ENCODE measurements around the gene NLRC5. TPM values are rescaled to one million over a fixed set of nuclear protein-coding genes. Genes with fewer than 3 reads are reported as not detected.

The NLRC5 gene
- total RNA-seq, 1 experiment from 2014 or later: 29.7 TPM

- no peak for DNase-seq
- no TSS peak for BruUV-seq (replicated peaks)
- TF ChIP-seq CTCF (conservative IDR thresholded peaks at IDR 0.05) (no peak), EZH2 (IDR thresholded peaks at IDR 0.05; ENCODE audit: low read depth) (no peak)
- intact Hi-C loops (cut with micrococcal nuclease; ENCODE audit: unreplicated experiment): no loop called here
- Histone ChIP-seq H3K27me3 (ENCODE audit: insufficient read depth, low read depth) (no peaks in the 10 kb centered on the region), H3K4me1 (replicated peaks; ENCODE audit: insufficient read depth) (peaks cover 11% of the 10 kb centered on the region), H4K20me1 (ENCODE audit: insufficient read depth) (no peaks in the 10 kb centered on the region), H3K4me2 (no peak overlapping the region), H3K36me3 (ENCODE audit: low read depth) (no peaks in the 10 kb centered on the region; the same call in 1 of the 2 replicates), H3K27ac (no peak overlapping the region), H3F3A (ENCODE audit: insufficient read depth, low read depth) (no peaks in the 10 kb centered on the region), H2AFZ (no peak overlapping the region), H3K9me2 (ENCODE audit: insufficient read depth) (no peaks in the 10 kb centered on the region), H3K9me3 (ENCODE audit: insufficient read depth, low read depth) (no peaks in the 10 kb centered on the region), H3K79me2 (ENCODE audit: low read depth) (no peaks in the 10 kb centered on the region), H3K4me3 (no peak overlapping the region)
- CTCF ChIA-PET: interaction anchor here (0.5 kb wide), 1 partner anchor 231 kb away, joined by 14 read pairs; no protein-coding TSS in a partner anchor
- POLR2A ChIA-PET (ENCODE audit: unreplicated experiment): no interaction called here
Measured at GRCh38 chr16:57024894-57025680, 35.7 kb downstream of the NLRC5 start.

- BruUV-seq (replicated peaks): no TSS peak
- no peak for TF ChIP-seq EZH2 (IDR thresholded peaks at IDR 0.05; ENCODE audit: low read depth)
- no peak for TF ChIP-seq CTCF (conservative IDR thresholded peaks at IDR 0.05)
- intact Hi-C loops (cut with micrococcal nuclease; ENCODE audit: unreplicated experiment): no loop called here
- DNase-seq: no peak
- CTCF ChIA-PET: no interaction called here
- Histone ChIP-seq H3K36me3 (ENCODE audit: low read depth) (no peaks in the 10 kb centered on the region; the same call in 1 of the 2 replicates), H3K4me1 (replicated peaks; ENCODE audit: insufficient read depth) (peaks cover 11% of the 10 kb centered on the region), H3K9me2 (ENCODE audit: insufficient read depth) (no peaks in the 10 kb centered on the region), H4K20me1 (ENCODE audit: insufficient read depth) (no peaks in the 10 kb centered on the region), H3K27me3 (ENCODE audit: insufficient read depth, low read depth) (no peaks in the 10 kb centered on the region), H3K4me2 (no peak overlapping the region), H3K79me2 (ENCODE audit: low read depth) (no peaks in the 10 kb centered on the region), H3F3A (ENCODE audit: insufficient read depth, low read depth) (no peaks in the 10 kb centered on the region), H3K4me3 (no peak overlapping the region), H3K9me3 (ENCODE audit: insufficient read depth, low read depth) (no peaks in the 10 kb centered on the region), H2AFZ (no peak overlapping the region), H3K27ac (no peak overlapping the region)
- POLR2A ChIA-PET (ENCODE audit: unreplicated experiment): no interaction called here
Measured at GRCh38 chr16:57025941-57026777, 36.8 kb downstream of the NLRC5 start.

DNA sequence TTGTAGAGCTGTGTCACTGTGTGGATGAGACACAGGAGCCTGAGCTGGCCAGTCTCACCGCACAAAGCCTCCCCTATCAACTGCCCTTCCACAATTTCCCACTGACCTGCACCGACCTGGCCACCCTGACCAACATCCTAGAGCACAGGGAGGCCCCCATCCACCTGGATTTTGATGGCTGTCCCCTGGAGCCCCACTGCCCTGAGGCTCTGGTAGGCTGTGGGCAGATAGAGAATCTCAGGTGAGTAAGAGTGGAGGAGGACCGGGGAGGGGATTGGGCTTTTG lies 37.4 kb downstream of the NLRC5 start:
- intact Hi-C loops (cut with micrococcal nuclease; ENCODE audit: unreplicated experiment): no loop called here
- H3K9me2 ChIP-seq (ENCODE audit: insufficient read depth): no peaks in the 10 kb centered on the region
- no peak overlapping the region for H2AFZ ChIP-seq
- H3K36me3 ChIP-seq (ENCODE audit: low read depth): no peaks in the 10 kb centered on the region
- ChIA-PET POLR2A (ENCODE audit: unreplicated experiment) (interaction anchor here (0.7 kb wide), 1 partner anchor 51 kb away, joined by 3 read pairs; no protein-coding TSS in a partner anchor), CTCF (no interaction called here)
- no peaks in the 10 kb centered on the region for H3K9me3 ChIP-seq (ENCODE audit: insufficient read depth, low read depth)
- no peaks in the 10 kb centered on the region for H3K79me2 ChIP-seq (ENCODE audit: low read depth)
- no peaks in the 10 kb centered on the region for H4K20me1 ChIP-seq (ENCODE audit: insufficient read depth)
- no peaks in the 10 kb centered on the region for H3K27me3 ChIP-seq (ENCODE audit: insufficient read depth, low read depth)
- no peak for DNase-seq
- no peaks in the 10 kb centered on the region for H3F3A ChIP-seq (ENCODE audit: insufficient read depth, low read depth)
- BruUV-seq (replicated peaks): no TSS peak
- TF ChIP-seq EZH2 (IDR thresholded peaks at IDR 0.05; ENCODE audit: low read depth) (no peak), CTCF (conservative IDR thresholded peaks at IDR 0.05) (no peak)
- no peak overlapping the region for H3K27ac ChIP-seq
- no peak overlapping the region for H3K4me2 ChIP-seq
- H3K4me1 ChIP-seq (replicated peaks; ENCODE audit: insufficient read depth): peaks cover 11% of the 10 kb centered on the region
- H3K4me3 ChIP-seq: no peak overlapping the region

All from PC-9 (cell line).